SK-N-SH (cell line): ENCODE results near the gene SRCIN1. TPM values are rescaled to one million over a fixed set of nuclear protein-coding genes. Genes with fewer than 3 reads are reported as not detected.

Experiments
- CHD2 ChIP-seq: fragments of 150-350 bp; IDR thresholded peaks from 2 replicates; pipeline ENCODE4 v1.6.1; 2018; ENCODE audit warnings: low read length; ENCODE audit not compliant: partially characterized antibody
- ELF1 ChIP-seq: IDR thresholded peaks from 2 replicates; pipeline ENCODE4 v1.4.0; 2012
- EP300 ChIP-seq, 2 experiments: IDR thresholded peaks; 2 replicates each; pipeline versions ENCODE4 v1.4.0 to v1.6.1; 2012; ENCODE audit warnings: borderline replicate concordance in 1 of 2, low read depth in 1 of 2, low read length in 1 of 2
- FOSL2 ChIP-seq: IDR thresholded peaks from 2 replicates; pipeline ENCODE4 v1.4.0; 2012; ENCODE audit warnings: low read depth, mild to moderate bottlenecking, moderate library complexity, borderline replicate concordance
- FOXJ3 ChIP-seq: sonication (generic); formaldehyde crosslinking; IDR thresholded peaks from 2 replicates; pipeline ENCODE4 v1.5.1; 2020; ENCODE audit warnings: mild to moderate bottlenecking, missing genetic modification reagents
- FOXM1 ChIP-seq: IDR thresholded peaks from 2 replicates; pipeline ENCODE4 v1.4.0; 2012; ENCODE audit warnings: low read depth, mild to moderate bottlenecking
- MEF2A ChIP-seq: IDR thresholded peaks from 2 replicates; pipeline ENCODE4 v1.4.0; 2012; ENCODE audit warnings: low read depth, borderline replicate concordance
- MXI1 ChIP-seq: IDR thresholded peaks from 2 replicates; pipeline ENCODE4 v1.6.1; 2012; ENCODE audit warnings: mild to moderate bottlenecking, low read depth, low read length, improper control_type of control experiment
- NFIC ChIP-seq: IDR thresholded peaks from 2 replicates; pipeline ENCODE4 v1.4.0; 2012; ENCODE audit warnings: borderline replicate concordance
- NRF1 ChIP-seq: IDR thresholded peaks from 2 replicates; pipeline ENCODE4 v1.6.1; 2012; ENCODE audit warnings: low read depth, mild to moderate bottlenecking, low read length
- POLR2AphosphoS5 ChIP-seq: IDR thresholded peaks from 2 replicates; pipeline ENCODE4 v1.6.1; 2012; ENCODE audit warnings: low read depth, low read length
- RFX5 ChIP-seq: IDR thresholded peaks from 2 replicates; pipeline ENCODE4 v1.6.1; 2012; ENCODE audit warnings: mild to moderate bottlenecking, improper control_type of control experiment, low read length
- RXRA ChIP-seq: IDR thresholded peaks from 2 replicates; pipeline ENCODE4 v1.4.0; 2012; ENCODE audit warnings: low read depth, mild to moderate bottlenecking, borderline replicate concordance
- SIN3A ChIP-seq: IDR thresholded peaks from 2 replicates; pipeline ENCODE4 v1.6.1; 2012; ENCODE audit warnings: low read depth, mild to moderate bottlenecking, low read length, moderate library complexity, borderline replicate concordance
- TAF1 ChIP-seq: IDR thresholded peaks from 2 replicates; pipeline ENCODE4 v1.6.1; 2012; ENCODE audit warnings: low read depth, mild to moderate bottlenecking, low read length, moderate library complexity, borderline replicate concordance
- TCF12 ChIP-seq: IDR thresholded peaks from 2 replicates; pipeline ENCODE4 v1.4.0; 2012
- polyA plus RNA-seq, 3 experiments: library from polyadenylated mRNA; depleted of rRNA; stranded (reverse); fragments of >200 nt; gene quantifications; 2 replicates each; pipeline ENCODE4 v1.2.3, GENCODE V29; 2012
- TF ChIP-seq, protein P1 (sequence below): IDR thresholded peaks from 2 replicates; pipeline ENCODE4; 2012
- TF ChIP-seq, protein P2 (sequence below): fragments of 150-350 bp; IDR thresholded peaks from 2 replicates; pipeline ENCODE4 v1.6.1; 2016; ENCODE audit warnings: mild to moderate bottlenecking, low read depth, low read length
- TF ChIP-seq, protein P3 (sequence below): fragments of 150-350 bp; IDR thresholded peaks from 2 replicates; pipeline ENCODE4 v1.6.1; 2017; ENCODE audit warnings: antibody characterized with exemption, low read length, low read depth, borderline replicate concordance
- TF ChIP-seq, protein P4 (sequence below): IDR thresholded peaks from 2 replicates; pipeline ENCODE4 v1.4.0; 2012; ENCODE audit warnings: low read depth
- TF ChIP-seq, protein P5 (sequence below): fragments of 200-600 bp; sonication (generic); IDR thresholded peaks from 2 replicates; pipeline ENCODE4 v1.6.1; 2017; ENCODE audit warnings: antibody characterized with exemption, mild to moderate bottlenecking, moderate library complexity

The SRCIN1 gene
- polyA plus RNA-seq, 1 of the 3 experiments (the other 2 are of a cell fraction): 1.0 TPM

DNA sequence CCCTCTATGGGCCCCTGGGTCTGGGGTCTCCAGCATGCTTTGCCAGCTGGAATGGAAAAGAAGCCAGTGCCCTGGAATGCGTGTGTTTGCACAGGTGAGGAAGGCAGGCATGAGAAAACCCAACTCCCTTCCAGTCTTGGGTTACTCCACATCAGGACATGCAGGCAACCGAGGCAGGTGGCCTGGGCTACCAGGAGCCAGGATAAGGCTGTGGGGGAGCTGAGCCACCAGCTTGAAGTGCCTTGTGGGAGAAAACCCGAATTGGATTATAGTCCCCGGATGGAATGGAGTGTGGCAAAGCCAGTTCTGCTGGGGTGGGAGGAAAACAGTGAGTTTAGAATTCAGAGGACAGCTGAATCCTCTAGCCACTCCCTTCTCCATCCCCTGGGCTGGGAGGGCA lies 7.2 kb downstream of the SRCIN1 start (continued):
- TF ChIP-seq FOXM1 (no peak), EP300 (IDR thresholded peaks at IDR 0.05; ENCODE audit: borderline replicate concordance in 1 of 2, low read depth in 1 of 2, low read length in 1 of 2) (no peak), MXI1 (no peak), TAF1 (no peak), FOXJ3 (no peak), RXRA (no peak), SIN3A (no peak), ELF1 (no peak), CHD2 (peak; percentile 45), POLR2AphosphoS5 (no peak), FOSL2 (no peak), TCF12 (no peak; the same call in 1 of the 2 replicates), MEF2A (no peak), RFX5 (peak; percentile 51; the same call in 1 of the 2 replicates), NRF1 (no peak), NFIC (no peak)
- TF ChIP-seq, protein P1, sequence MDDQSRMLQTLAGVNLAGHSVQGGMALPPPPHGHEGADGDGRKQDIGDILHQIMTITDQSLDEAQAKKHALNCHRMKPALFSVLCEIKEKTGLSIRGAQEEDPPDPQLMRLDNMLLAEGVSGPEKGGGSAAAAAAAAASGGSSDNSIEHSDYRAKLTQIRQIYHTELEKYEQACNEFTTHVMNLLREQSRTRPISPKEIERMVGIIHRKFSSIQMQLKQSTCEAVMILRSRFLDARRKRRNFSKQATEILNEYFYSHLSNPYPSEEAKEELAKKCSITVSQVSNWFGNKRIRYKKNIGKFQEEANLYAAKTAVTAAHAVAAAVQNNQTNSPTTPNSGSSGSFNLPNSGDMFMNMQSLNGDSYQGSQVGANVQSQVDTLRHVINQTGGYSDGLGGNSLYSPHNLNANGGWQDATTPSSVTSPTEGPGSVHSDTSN: no peak
- TF ChIP-seq, protein P2, sequence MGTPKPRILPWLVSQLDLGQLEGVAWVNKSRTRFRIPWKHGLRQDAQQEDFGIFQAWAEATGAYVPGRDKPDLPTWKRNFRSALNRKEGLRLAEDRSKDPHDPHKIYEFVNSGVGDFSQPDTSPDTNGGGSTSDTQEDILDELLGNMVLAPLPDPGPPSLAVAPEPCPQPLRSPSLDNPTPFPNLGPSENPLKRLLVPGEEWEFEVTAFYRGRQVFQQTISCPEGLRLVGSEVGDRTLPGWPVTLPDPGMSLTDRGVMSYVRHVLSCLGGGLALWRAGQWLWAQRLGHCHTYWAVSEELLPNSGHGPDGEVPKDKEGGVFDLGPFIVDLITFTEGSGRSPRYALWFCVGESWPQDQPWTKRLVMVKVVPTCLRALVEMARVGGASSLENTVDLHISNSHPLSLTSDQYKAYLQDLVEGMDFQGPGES: no peak
- TF ChIP-seq, protein P3, sequence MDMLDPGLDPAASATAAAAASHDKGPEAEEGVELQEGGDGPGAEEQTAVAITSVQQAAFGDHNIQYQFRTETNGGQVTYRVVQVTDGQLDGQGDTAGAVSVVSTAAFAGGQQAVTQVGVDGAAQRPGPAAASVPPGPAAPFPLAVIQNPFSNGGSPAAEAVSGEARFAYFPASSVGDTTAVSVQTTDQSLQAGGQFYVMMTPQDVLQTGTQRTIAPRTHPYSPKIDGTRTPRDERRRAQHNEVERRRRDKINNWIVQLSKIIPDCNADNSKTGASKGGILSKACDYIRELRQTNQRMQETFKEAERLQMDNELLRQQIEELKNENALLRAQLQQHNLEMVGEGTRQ: no peak
- TF ChIP-seq, protein P4, sequence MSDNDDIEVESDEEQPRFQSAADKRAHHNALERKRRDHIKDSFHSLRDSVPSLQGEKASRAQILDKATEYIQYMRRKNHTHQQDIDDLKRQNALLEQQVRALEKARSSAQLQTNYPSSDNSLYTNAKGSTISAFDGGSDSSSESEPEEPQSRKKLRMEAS: no peak
- TF ChIP-seq, protein P5, sequence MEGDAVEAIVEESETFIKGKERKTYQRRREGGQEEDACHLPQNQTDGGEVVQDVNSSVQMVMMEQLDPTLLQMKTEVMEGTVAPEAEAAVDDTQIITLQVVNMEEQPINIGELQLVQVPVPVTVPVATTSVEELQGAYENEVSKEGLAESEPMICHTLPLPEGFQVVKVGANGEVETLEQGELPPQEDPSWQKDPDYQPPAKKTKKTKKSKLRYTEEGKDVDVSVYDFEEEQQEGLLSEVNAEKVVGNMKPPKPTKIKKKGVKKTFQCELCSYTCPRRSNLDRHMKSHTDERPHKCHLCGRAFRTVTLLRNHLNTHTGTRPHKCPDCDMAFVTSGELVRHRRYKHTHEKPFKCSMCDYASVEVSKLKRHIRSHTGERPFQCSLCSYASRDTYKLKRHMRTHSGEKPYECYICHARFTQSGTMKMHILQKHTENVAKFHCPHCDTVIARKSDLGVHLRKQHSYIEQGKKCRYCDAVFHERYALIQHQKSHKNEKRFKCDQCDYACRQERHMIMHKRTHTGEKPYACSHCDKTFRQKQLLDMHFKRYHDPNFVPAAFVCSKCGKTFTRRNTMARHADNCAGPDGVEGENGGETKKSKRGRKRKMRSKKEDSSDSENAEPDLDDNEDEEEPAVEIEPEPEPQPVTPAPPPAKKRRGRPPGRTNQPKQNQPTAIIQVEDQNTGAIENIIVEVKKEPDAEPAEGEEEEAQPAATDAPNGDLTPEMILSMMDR: no peak
